H4 (cell line): ENCODE results near the gene GPR35. TPM values are rescaled to one million over a fixed set of nuclear protein-coding genes. Genes with fewer than 3 reads are reported as not detected.

Source experiments
- DNase-seq: peaks from one replicate; pipeline ENCODE4 v3.0.0-alpha.2; 2015; ENCODE audit warnings: low spot score
- total RNA-seq: library from RNA; depleted of rRNA; stranded (reverse); fragments of >200 nt; shearing (Covaris generic); gene quantifications from 2 replicates; pipeline ENCODE4 v1.2.3, GENCODE V29; 2014; rRNA removed

The GPR35 gene, protein sequence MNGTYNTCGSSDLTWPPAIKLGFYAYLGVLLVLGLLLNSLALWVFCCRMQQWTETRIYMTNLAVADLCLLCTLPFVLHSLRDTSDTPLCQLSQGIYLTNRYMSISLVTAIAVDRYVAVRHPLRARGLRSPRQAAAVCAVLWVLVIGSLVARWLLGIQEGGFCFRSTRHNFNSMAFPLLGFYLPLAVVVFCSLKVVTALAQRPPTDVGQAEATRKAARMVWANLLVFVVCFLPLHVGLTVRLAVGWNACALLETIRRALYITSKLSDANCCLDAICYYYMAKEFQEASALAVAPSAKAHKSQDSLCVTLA
- total RNA-seq: 0.75 and 0.86 TPM in 2 replicates

DNA sequence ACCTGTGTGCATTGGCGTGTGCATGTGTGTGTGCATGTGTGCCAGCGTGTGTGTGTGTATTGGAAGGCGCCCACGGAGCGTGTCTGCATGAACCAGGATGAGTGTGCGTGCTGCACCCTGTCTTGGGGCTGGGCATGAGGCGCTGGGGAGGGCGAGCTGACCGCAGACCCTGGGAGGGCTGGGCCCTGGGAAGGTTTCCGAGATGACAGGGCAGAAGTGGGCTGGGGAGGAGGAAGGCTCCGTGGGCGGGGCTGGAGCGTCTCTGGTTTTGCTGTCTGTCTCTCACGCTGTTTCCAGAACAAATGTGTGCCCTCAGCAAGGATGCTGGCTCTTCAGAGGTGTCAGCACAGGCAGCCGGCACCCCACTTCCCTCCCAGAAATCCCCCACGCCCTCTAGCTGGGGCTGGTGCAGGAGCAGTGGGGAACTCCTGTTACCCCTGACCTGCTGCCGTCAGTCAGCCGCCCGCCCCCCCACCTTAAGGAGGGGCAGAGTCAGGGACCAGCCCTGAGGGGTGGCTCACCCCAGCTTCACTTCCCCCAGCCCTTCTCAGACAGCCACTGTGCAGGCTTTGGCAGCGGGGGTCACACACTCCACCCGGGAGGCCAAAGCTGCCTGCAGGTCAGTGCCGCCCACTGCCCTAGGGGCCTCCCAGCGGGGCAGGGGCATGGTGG lies at the start of gene GPR35:
Gene GPR35, plus strand, starts transcription at position 531 of the 672 bp plus-strand sequence. CDS start 4,473 bp downstream, outside the sequence.
- peak; percentile 51 for DNase-seq

DNA sequence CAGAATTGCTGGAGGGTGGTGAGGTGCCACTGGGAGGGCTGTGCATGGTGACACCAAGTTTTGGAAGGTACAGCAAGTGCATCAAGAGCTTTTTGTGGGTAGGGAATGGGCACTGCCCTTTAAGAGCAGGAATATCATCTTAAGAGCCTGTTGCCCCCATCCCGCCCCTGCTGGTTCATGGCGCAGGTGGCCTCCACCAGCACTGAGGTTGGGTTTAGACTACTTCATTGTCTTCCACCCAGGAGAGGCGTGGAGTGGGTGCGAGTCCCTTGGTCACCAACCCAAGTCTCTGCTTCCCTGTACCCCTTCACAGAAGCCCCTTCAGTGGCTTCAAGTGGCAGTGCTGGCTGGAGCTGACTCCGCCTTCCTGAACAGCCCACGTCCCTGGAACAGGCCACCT lies 49.2 kb upstream of the GPR35 start:
- DNase-seq: no peak

DNA sequence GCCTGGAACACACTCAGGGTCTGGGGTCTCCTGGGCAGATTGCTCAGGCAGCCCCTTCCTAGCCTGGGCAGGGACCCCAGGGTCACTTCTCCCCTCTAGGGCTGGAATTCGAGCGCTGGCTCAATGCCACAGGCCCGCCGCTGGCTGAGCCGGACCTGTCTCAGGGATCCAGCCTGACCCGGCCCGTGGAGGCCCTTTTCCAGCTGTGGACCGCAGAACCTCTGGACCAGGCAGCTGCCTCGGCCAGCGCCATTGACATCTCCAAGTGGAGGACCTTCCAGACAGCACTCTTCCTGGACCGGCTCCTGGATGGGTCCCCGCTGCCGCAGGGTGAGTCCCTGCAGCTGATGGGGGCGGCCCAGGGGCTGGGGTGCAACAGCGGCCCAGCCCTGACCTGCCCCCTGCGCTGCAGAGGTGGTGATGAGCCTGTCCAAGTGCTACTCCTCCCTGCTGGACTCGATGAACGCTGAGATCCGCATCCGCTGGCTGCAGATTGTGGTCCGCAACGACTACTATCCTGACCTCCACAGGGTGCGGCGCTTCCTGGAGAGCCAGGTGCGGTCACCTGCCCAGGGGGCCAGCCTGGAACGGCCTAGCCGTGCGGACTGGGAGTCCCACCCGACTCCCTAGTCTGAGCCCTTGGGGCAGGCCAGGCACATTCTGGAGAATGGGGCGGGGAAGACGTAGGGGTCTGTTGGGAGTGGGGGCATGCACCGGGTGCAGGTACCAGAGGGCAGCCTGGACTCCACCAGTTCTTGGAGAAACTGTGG lies 48.7 kb upstream of the GPR35 start:
- DNase-seq: no peak

DNA sequence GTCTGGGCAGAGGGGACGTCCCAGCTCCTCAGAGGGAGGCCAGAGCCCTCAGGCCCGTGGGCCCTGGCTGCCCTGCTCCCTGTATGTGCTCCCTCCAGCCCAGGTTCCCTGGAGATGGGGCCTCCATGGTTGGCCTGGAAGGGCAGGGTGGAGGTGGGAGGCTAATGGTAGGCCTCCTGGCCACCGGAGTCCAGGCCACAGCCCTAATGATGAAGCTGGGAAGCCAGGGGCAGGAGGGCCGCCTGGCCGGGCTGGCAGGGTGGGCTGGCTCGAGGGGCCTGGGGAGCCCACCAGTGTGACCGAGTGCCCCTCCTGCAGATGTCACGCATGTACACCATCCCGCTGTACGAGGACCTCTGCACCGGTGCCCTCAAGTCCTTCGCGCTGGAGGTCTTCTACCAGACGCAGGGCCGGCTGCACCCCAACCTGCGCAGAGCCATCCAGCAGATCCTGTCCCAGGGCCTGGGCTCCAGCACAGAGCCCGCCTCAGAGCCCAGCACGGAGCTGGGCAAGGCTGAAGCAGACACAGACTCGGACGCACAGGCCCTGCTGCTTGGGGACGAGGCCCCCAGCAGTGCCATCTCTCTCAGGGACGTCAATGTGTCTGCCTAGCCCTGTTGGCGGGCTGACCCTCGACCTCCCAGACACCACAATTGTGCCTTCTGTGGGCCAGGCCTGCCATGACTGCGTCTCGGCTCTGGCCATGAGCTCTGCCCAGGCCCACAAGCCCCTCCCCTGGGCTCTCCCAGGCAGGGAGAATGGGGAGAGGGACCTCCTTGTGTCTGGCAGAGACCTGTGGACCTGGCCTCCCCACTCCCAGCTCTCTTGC lies 47.8 kb upstream of the GPR35 start:
- DNase-seq: no peak

DNA sequence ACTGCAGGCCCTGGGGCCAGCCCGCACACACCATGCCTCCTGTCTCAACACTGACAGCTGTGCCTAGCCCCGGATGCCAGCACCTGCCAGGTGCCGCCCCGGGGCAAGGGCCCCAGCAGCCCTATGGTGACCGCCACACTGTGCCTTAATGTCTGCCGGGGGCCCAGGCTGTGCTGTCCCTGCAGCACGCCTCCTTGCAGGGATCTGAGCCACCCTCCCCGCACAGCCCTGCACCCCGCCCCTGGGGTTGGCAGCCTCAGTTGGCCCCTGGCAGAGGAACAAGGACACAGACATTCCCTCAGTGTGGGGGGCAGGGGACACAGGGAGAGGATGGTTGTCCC lies 47.2 kb upstream of the GPR35 start:
- no peak for DNase-seq

DNA sequence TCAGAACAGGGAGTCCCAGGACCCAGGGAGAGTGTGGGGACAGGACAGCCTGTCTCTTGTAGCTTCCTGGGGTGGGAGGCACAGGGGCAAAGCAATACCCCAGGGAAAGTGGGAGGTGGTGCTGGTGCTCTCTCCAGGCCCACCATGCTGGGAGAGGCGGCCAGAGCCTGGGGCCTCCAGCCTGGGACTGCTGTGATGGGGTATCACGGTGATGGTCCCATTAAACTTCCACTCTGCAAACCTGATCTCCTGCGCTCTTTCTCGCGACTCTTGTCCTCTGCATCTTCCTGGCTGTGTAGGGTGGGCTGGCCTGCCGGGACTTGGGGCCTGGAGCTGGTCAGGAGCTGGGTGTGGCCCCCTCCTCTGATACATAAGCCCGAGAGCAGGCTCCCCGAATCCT lies 46.8 kb upstream of the GPR35 start:
- DNase-seq: no peak

DNA sequence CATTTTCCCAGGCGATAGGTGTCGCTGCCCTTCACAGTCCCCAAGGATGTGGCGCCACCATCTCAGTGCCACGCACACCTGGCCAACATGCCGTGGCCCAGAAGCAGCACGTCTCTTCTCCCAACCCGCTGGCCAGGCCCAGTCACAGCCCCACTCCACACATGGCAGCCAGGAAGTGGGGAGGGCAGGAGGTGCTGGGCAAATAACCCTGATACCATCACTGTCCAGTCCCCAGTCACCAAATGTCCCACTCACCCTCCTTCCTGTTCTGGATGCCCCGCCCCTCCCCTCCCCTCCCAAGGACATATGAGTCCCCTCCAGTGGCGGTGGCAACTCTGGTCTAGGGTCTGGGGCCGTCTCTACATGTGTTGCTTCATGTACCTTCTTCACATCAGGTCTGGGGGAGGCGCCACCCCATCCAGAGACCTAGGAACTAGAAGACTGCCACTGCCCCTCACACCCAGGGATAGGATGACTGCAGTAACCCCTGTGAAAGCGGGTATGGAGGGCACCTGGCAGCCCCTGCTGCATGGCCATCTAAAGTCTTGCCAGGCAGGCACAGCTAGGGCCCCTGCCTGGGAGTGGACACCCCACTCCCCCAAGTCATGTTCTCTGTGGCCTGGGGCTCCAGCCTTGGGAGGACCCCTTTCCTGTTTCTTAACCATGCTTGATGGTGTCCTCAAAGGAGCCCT lies 46.1 kb upstream of the GPR35 start:
- no peak for DNase-seq

DNA sequence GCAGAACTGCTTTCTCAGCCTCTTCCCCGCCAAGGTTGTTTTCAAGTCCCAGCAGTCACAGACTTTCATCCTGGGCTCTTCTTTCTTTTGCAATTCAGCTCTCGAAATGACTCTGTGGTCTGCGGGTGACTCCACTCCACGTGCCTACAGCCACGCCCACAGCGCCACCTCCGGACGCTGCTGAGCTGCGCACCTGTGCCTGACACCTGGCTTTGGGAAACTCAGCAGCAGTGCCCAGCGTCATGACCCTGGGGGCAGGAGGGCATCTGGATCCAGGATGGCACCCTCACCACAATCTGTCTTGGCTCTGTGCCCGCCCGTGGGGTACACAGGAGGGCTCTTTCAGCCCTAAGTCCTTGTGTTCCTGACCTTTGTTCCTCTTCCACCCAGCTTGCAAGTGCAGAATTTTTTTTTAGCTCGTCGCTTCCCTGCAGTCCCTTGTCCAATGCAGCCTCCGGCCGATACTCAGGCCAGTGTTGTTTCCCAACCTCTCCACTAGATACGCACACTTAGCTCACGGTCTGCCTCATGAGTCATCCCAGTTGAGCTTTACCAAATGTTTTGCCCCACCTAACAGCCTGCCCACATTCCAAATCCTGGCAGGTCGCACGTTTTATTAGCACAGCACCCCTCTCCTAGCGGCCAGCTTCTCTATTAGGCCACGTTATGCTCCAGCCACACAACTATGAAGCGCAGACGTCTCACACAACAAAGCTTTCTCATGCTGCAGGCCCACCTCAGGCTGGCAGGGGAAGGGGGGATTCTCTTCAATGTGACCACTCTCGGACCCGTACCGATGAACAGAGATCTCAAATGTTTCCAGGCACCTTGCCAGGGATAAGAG lies 45.3 kb upstream of the GPR35 start:
- DNase-seq: peak; percentile 89

DNA sequence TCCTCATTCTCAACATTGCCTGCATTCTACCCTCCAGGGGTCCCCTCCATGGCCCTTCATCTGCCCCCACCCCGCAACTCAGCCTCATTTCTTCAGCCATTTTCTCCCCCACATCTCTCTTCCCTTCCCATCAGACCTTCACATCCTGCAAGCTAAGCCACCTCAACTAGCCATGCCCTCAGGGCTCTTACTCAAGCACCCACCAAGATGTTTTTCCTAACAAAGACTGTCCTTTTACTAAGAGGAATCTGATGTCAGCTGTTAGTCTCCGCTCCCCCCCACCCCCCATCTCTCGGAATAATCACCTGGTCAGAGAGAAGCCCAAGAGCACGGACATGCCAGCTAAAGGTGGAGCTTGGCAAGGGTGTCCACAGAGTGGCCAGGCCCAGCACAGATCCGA lies 43.5 kb upstream of the GPR35 start:
- no peak for DNase-seq

DNA sequence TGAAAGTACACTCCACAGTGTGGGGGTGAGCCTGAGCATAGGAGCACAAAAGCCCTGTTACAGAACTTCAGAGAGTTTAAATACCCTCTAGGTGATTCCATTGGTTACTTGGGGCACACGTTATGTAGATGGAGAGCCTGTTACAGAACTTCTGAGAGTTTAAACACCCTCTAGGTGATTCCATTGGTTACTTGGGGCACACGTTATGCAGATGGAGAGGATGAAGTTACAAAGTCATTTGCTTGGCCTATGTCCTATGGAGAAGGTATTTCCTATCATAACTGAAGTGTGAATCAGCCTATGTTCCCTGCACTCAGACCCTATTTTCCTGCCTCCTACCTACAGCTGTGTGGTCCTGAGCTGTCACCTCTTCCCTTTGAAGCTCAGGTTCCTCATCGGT lies 42.5 kb upstream of the GPR35 start:
- DNase-seq: no peak

DNA sequence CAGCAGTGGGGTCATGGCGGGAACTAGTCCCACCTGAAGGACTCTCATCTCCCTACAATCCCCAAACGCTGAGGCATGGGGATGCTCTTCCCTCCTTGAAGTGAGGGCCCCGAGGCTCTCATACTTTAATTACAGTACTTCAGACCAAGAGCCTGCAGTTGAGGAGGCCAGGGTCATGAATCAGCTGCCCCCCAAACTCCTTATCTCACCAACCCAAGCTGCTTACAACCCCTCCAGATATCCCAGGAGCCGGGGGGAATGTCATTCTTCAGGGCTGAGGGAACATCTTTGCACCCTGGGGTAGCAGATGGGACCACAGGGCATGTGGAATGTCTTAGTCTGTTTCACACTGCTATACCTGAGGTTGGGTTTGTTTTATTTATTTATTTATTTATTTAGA lies 41.5 kb upstream of the GPR35 start:
- no peak for DNase-seq

DNA sequence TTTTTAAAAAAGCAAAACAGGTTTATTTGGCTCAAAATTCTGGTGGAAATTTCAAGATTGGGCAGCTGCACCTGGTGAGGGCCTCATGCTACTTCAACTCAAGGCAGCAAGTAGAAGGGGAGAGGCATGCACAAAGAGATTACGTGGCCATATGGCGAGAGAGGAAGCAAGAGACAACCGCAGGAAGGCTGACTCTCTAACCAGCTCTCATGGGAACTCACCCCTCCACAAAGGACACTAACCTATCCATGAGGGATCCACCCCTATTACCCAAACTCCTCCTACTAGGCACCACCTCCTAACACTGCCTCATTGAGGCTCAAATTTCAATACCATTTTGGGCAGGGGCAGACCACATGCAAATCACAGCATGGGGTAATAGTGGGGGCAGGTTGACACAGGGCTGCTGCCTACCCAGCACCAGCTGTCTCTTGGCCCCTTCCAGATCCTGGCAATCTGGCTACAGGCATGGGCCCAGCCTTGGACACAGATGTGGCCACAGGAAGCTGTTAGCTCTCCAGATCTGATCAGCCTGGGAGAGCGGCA lies 40.7 kb upstream of the GPR35 start:
- DNase-seq: no peak

DNA sequence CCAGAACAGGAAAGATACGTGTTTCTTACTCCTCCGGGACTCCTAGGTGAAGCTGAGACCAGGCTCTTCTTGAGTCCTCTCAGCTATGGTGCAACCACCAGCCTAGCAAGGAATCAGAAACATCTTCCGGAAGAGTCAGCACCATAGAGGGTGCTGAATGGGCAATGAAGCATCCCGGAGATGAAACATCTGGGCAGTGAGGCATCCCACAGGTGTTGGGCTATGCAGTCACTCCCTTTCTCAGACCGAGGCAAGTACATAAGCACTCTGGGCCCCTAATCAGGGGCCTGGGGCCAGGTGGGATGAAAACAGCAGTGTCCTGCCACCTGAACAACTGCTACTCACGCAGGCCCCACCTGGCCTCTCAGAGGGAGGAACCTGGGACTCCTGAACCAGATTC lies 40.2 kb upstream of the GPR35 start:
- DNase-seq: no peak

DNA sequence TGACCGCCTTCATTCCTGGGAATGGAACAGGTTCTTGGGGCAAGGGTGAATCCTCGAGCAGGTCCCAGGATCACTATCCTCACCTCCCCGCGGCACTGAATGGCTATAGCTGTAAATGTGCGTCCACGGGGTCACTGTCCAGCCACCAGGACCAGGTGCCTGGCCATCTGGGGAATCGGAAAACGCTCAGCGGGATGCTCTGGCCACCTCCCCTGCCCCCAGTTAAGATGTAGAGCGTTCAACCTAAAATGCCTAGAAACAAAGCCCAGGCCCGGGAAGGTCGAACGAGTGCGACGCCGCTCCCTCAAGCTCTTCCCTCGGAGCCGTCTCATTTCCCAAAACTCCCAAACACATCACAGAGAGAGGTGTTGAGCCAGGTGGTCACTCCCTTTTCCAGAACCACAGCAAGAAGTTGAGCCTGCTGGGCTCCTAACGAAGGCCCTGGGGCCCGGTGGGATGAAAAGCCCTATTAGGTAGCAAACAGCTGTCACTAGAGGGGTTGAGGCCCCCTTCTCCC lies 39.5 kb upstream of the GPR35 start:
- DNase-seq: no peak

DNA sequence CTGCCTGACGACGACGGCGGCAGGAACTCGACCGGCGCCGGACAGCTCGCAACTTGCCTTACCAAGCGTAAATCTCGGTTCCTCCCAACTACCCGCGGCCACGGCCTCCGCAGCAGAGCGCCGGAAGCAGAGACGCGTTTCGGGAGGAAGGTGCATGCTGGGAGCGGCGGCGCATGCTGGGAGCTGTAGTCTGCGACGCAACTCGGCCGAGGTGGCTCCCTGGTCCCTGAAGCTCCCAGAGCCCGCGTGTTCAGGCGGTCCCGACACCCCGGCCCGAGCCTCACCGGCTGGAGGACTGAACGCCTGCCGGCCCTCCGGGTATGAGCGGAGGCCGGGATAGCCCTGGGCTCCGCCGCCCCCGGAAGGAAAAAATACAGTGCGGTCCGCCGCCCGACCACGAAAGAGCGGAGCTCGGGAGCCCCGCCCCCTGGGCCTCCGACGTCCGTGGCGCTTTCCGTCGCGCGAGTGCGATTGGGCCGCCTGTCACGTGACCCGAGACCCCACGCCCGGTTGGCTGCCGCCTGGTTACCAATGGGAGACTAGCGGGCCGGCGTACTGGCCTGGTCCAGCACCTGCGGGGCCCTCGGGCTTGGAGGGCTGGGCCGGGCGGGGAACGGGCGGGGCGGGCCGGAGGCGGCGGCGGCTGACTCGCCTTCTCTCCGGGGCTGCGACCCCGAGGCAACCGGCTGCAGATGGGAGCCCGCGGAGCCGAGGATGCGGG lies 38.9 kb upstream of the GPR35 start, which contains the start of gene CAPN10:
Gene CAPN10, plus strand, starts transcription at position 537 of the 721 bp plus-strand sequence. Its CDS starts 178 bp downstream, at position 715.
- peak; percentile 91 for DNase-seq

DNA sequence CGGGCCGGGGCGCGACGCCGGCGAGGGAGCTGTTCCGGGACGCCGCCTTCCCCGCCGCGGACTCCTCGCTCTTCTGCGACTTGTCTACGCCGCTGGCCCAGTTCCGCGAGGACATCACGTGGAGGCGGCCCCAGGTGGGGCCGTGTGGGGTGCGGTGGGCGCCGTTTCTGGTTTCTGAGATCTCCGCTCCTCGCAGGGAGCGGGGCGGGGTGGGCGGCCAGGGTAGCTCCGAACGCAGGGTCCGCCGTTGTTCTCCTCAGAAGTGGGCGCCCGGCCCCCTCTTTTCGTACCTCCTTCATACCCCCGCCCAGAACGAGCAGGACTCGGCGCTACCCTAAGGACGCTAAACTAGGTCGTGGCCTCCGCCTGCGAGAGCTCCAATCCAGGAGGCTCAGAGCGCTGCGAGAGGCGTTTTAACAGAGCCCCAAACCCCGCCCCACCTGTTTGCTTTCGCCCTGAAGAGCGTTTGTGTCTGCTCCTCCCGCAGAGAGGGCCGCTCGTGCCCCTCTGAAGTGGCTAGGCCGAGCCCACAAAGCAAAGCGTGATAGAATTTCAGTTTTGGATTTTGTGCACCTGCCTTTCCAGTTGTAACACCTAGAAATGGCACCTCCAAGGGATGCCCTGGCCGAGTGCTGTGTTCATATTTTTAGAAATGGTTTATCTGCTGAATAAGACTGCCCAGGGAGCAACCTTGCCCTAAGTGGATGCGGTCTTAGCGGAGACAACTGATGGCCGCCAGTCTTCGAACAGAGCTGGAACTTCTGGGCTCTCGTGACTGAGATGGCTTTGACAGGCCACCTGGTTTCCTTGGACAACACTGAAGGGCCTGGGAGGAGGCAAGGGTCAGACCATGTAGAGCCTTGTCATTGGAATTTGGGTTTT lies 38.1 kb upstream of the GPR35 start:
- DNase-seq: no peak

DNA sequence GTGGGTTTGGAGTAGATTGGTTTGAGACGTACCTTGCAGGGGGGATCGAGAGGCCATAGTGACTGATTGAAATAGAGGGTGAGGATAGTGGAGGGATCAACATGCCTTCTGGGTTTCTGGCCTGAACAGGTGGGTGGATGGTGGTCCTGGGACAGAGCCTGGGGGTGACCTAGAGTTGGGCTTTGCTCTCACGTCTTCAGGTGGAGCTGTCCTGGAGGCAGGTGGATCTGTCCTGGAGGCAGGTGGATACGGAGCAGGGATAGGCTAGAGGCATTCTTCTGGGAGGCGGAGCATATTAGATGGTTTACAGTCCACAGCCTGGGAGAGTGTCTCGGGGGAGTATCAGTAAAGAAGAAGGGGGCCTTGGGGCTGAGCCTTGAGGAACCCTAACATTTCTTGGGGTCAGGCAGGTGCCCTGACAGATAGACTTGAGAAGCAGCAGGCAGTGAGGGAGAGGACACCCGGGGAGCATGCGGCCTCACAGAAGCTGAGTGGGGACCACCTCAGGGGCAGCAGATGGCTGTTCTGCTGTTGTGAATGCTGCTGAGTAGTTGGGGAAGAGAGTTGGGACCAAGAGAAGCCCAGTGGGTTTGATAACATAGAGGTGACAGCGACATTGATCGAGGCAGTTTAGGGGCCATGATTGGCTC lies 37.1 kb upstream of the GPR35 start:
- DNase-seq: no peak

DNA sequence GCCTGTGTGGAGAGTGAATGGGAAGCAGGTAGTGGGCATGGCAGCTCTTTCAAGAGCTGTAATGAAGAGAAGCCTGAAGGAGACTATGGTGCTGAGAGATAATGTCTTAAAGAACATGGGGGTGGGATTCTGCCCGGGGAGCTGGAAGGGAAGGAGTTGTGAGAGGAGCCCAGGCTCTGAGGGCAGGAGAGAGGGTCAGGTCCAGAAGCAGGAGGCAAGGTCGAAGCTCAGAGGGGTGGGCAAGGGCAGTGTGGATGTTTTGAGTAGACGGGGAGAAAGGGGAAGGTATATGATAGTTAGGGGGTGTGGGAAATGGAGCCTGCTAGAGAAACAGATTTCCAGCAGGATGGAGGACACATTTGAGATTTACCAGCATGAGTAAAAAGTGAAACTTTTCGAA lies 36.6 kb upstream of the GPR35 start:
- no peak for DNase-seq
